WI38 (cell line): ENCODE data around the gene CYP2A7.
"Not testable (repeated sequence)": the region's sequence is repeated elsewhere in the genome, so short reads cannot be mapped to it uniquely, and the experiment has no call there.

Experiments
- H3K4me3 ChIP-seq: 2 replicates; pipeline ENCODE4 v1.5.1; 2011; ENCODE audit warnings: low read depth, mild to moderate bottlenecking, control low read depth, low read length
- TF ChIP-seq, protein P1 (sequence below): IDR thresholded peaks from 2 replicates; pipeline ENCODE4 v1.5.1; 2012; ENCODE audit warnings: low read depth, mild to moderate bottlenecking, control low read depth, low read length

Gene CYP2A7

DNA sequence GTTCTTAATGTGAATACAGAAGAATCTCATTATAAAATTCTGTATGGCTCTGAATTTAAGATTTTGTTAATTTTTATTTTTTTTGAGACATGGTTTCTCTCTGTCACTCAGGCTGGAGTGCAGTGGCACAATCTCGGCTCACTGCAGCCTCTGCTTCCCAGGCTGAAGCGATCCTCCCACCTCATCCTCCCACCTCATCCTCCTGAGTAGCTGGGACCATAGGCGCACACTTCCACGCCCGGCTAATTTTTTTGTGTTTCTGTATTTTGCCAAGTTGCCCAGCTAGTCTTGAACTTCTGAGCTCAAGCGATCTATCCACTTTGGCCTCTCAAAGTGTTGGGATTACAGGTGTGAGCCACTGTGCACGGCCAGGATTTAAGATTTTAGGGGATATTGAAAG lies 14.3 kb downstream of the CYP2A7 start:
- TF ChIP-seq, protein P1, sequence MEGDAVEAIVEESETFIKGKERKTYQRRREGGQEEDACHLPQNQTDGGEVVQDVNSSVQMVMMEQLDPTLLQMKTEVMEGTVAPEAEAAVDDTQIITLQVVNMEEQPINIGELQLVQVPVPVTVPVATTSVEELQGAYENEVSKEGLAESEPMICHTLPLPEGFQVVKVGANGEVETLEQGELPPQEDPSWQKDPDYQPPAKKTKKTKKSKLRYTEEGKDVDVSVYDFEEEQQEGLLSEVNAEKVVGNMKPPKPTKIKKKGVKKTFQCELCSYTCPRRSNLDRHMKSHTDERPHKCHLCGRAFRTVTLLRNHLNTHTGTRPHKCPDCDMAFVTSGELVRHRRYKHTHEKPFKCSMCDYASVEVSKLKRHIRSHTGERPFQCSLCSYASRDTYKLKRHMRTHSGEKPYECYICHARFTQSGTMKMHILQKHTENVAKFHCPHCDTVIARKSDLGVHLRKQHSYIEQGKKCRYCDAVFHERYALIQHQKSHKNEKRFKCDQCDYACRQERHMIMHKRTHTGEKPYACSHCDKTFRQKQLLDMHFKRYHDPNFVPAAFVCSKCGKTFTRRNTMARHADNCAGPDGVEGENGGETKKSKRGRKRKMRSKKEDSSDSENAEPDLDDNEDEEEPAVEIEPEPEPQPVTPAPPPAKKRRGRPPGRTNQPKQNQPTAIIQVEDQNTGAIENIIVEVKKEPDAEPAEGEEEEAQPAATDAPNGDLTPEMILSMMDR, result no peak
- no peak overlapping the region for H3K4me3 ChIP-seq

DNA sequence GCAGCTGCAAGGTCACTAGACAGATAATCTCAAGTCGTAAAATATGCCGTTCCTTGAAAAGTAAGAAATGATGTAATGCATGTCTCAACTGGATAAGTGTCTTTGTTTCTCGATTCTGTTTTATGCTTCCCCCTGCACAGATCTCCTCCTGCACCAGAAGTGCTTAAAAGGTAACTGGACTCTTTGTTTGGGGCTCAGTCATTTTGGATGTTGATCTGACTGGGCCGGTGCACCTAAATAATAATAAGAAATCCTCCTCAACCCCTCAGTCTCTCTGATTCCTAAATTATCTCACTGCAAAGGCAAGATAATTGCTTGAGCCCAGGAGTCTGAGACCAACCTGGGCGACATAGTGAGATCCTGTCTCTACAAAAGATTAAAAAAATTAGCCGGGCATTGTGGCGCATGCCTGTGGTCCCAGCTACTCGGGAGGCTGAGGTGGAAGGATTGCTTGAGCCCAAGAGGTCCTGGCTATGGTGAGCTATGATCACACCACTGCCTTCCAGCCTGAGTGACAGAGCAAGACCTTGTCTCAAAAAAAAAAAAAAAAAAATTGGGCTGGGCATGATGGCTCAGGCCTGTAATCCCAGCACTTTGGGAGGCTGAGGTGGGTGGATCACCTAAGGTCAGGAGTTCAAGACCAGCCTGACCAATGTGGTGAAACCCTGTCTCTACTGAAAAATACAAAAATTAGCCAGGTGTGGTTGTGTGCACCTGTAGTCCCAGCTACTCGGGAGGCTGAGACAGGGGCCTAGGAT lies 17.1 kb downstream of the CYP2A7 start:
- H3K4me3 ChIP-seq, result not testable (repeated sequence)

GRCh38 chr19:40862785-40863184 lies 19.2 kb downstream of the CYP2A7 start:
- TF ChIP-seq, protein P1, result no peak
- no peak overlapping the region for H3K4me3 ChIP-seq

- TF ChIP-seq, protein P1, result no peak
- H3K4me3 ChIP-seq, result no peak overlapping the region
Observed at GRCh38 chr19:40862333-40862732, 19.7 kb downstream of the CYP2A7 start.

GRCh38 chr19:40858109-40858508 lies 23.9 kb downstream of the CYP2A7 start:
- H3K4me3 ChIP-seq, result no peak overlapping the region
- TF ChIP-seq, protein P1, result no peak

DNA sequence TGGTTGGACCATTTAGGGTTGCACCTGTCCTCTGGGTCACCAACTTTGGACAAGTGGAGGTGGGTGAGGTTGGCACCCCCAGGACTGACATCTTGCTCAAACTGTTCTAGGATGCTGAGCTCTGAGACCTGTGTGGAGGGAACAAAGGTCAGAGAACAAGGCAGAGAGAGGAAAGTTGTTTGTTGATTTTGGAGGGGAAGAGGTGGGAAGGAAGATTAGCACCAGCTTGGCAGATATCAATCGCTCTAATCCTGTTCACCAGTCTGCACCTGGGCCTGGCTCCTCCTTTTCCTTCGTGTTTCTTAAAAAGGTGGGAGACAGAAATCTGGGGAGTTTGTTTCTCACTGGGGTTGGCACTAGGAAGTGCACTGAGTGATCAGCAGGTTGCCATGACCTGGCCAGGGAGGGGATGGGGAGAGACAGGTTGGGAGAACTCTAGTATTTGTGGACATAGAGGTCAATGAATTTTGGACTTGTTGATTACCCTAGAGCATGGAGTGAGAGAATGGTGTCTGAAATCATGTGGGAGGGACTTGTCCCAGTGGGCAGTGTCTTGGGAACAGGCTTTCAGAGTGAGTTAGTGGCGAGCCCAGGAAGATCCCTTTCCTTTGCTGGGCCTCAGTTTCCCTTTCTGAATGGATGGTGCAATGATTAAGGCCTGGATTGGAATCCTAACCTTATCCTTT lies 29.4 kb downstream of the CYP2A7 start:
- not testable (repeated sequence) for H3K4me3 ChIP-seq

GRCh38 chr19:40850277-40850676 lies 31.8 kb downstream of the CYP2A7 start, which contains the start of gene CYP2A6:
Gene CYP2A6, minus strand, starts transcription at chr19:40850447. Its CDS starts 21 bp downstream, at chr19:40850426.
- not testable (repeated sequence) for H3K4me3 ChIP-seq

- not testable (repeated sequence) for H3K4me3 ChIP-seq
Observed at GRCh38 chr19:40846722-40847121, 35.3 kb downstream of the CYP2A7 start.

GRCh38 chr19:40843653-40844052 lies 38.4 kb downstream of the CYP2A7 start:
- not testable (repeated sequence) for H3K4me3 ChIP-seq

GRCh38 chr19:40842997-40843652 lies 38.9 kb downstream of the CYP2A7 start:
- not testable (repeated sequence) for H3K4me3 ChIP-seq

GRCh38 chr19:40842012-40842411 lies 40.0 kb downstream of the CYP2A7 start:
- not testable (repeated sequence) for H3K4me3 ChIP-seq

DNA sequence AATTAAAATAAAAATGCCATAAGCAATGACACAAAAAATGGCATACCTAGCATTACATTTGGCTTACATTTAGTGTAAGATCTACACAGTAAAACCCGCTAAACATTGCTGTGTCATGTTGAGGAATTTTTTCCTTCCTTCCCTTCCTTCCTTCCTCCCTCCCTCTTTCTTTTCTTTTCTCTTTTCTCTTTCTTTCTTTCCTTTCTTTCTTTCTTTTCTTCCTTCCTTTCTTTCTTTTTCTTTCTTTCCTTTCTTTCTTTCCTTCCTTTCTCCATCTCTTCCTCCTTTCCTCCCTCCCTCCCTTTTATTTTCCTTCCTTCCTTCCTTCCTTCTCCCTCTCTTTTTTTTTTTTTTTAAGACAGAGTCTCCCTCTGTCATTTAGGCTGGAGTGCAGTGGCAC lies 43.6 kb downstream of the CYP2A7 start:
- not testable (repeated sequence) for H3K4me3 ChIP-seq
